Measurements from ENCODE around the gene SPRR2A. TPM values are rescaled to one million over a fixed set of nuclear protein-coding genes. Genes with fewer than 3 reads are reported as not detected.

Gene SPRR2A
- total and polyA plus RNA-seq, 11 donors, result 0.32 TPM; not detected in 10

DNA sequence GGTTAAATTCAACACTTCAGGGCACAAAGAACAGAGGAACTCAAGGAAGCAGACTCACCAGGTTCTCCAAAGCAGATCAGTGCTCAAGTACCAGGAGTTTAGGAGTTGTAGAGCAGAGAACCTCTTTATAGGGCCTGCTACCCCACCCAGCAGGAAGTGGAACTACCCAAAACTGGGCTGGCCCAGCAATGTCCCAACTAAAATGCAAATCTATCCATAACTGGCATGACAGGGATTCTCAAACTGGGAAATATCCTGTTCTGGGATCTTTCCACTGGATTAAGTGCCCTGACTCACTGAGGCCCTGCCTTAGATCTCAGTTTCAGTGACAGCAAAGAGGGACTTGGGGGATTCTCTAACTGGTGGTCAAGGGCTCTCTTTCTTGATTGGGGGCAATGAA lies 37.1 kb upstream of the SPRR2A start, which contains the start of gene SPRR2E:
Gene SPRR2E, minus strand, starts transcription at position 101 of the 400 bp plus-strand sequence. CDS start 775 bp downstream, outside the sequence.
- no peak for TF ChIP-seq POLR2A (IDR thresholded peaks at IDR 0.05)
- TF ChIP-seq, protein P1, sequence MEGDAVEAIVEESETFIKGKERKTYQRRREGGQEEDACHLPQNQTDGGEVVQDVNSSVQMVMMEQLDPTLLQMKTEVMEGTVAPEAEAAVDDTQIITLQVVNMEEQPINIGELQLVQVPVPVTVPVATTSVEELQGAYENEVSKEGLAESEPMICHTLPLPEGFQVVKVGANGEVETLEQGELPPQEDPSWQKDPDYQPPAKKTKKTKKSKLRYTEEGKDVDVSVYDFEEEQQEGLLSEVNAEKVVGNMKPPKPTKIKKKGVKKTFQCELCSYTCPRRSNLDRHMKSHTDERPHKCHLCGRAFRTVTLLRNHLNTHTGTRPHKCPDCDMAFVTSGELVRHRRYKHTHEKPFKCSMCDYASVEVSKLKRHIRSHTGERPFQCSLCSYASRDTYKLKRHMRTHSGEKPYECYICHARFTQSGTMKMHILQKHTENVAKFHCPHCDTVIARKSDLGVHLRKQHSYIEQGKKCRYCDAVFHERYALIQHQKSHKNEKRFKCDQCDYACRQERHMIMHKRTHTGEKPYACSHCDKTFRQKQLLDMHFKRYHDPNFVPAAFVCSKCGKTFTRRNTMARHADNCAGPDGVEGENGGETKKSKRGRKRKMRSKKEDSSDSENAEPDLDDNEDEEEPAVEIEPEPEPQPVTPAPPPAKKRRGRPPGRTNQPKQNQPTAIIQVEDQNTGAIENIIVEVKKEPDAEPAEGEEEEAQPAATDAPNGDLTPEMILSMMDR (IDR thresholded peaks at IDR 0.05), result no peak
- no peak for DNase-seq
- Histone ChIP-seq H3K27ac (no peak within 1 kb of the TSS), H3K9me3 (no peaks in the 10 kb centered on the region), H3K36me3 (no peaks in the 10 kb centered on the region), H3K27me3 (no peaks in the 10 kb centered on the region), H3K4me1 (no peaks in the 10 kb centered on the region), H3K4me3 (no peak within 1 kb of the TSS)
- no peak for ATAC-seq
- intact Hi-C loops (cut with DNase I), result no loop called here

- intact Hi-C loops (cut with DNase I), result no loop called here
- ATAC-seq (no peak), DNase-seq (no peak)
- no peak overlapping the region for H3K4me3 ChIP-seq
- no peak overlapping the region for H3K27ac ChIP-seq
- no peaks in the 10 kb centered on the region for H3K27me3 ChIP-seq
- TF ChIP-seq, protein P1 (IDR thresholded peaks at IDR 0.05), result no peak
- TF ChIP-seq POLR2A (IDR thresholded peaks at IDR 0.05), result no peak
- no peaks in the 10 kb centered on the region for H3K4me1 ChIP-seq
- whole genome bisulfite sequencing, 4 donors, result 49 to 71% (median 69%) methylated on average over 1 of the region's 1 CpG
- H3K9me3 ChIP-seq, result peaks cover 0 to 8% (median 0%) of the 10 kb centered on the region in 12 donors
- no peaks in the 10 kb centered on the region for H3K36me3 ChIP-seq
These were observed 30.3 kb upstream of the SPRR2A start for GRCh38 chr1:153087652-153088051.

DNA sequence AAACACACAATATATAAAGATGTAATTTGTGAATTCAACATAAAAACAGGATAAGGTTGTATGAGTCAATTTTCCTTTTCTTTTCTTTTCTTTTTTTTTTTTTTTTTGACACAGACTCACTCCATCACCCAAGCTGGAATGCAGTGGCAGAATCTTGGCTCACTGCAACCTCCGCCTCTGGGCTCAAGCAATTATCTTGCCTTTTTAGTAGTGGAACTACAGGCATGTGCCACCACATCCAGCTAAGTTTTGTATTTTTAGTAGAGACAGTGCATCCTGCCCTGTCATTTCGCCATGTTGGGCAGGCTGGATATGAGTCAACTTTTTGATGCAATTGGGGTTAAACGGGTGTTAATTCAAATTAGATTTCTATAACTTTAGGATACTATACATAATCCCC lies 24.4 kb upstream of the SPRR2A start:
- no peaks in the 10 kb centered on the region for H3K36me3 ChIP-seq
- intact Hi-C loops (cut with DNase I), result no loop called here
- H3K4me1 ChIP-seq, result no peaks in the 10 kb centered on the region
- DNase-seq (no peak), ATAC-seq (no peak)
- WGBS, 4 donors, result 75 to 79% (median 78%) methylated on average over 3 of the region's 3 CpGs
- H3K27ac ChIP-seq, result no peak overlapping the region
- H3K9me3 ChIP-seq, result peaks cover 0 to 32% (median 0%) of the 10 kb centered on the region in 12 donors
- TF ChIP-seq POLR2A (IDR thresholded peaks at IDR 0.05), result no peak
- TF ChIP-seq, protein P1 (IDR thresholded peaks at IDR 0.05), result no peak
- no peaks in the 10 kb centered on the region for H3K27me3 ChIP-seq
- H3K4me3 ChIP-seq, result no peak overlapping the region

GRCh38 chr1:153072806-153073726 lies 15.8 kb upstream of the SPRR2A start:
- Histone ChIP-seq H3K27me3 (peaks cover 0 to 2% (median 0%) of the 10 kb centered on the region in 9 donors), H3K9me3 (peaks cover 0 to 6% (median 0%) of the 10 kb centered on the region in 12 donors), H3K36me3 (no peaks in the 10 kb centered on the region), H3K27ac (no peak overlapping the region), H3K4me3 (no peak overlapping the region), H3K4me1 (no peaks in the 10 kb centered on the region)
- intact Hi-C loops (cut with DNase I), result no loop called here
- TF ChIP-seq POLR2A (IDR thresholded peaks at IDR 0.05), result no peak
- TF ChIP-seq, protein P1 (IDR thresholded peaks at IDR 0.05), result no peak
- DNase-seq (no peak), ATAC-seq (no peak)
- 66 to 80% (median 70%) methylated on average over 5 of the region's 5 CpGs for WGBS, 4 donors
